ENCODE measurements around the gene KRTAP10-4.
"Not testable (repeated sequence)": the region's sequence is repeated elsewhere in the genome, so short reads cannot be mapped to it uniquely, and the experiment has no call there.

KRTAP10-4 gene, protein sequence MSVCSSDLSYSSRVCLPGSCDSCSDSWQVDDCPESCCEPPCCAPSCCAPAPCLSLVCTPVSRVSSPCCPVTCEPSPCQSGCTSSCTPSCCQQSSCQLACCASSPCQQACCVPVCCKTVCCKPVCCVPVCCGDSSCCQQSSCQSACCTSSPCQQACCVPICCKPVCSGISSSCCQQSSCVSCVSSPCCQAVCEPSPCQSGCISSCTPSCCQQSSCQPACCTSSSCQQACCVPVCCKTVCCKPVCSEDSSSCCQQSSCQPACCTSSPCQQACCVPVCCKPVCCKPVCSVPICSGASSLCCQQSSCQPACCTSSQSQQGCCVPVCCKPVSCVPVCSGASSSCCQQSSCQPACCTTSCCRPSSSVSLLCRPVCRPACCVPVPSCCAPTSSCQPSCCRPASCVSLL

DNA sequence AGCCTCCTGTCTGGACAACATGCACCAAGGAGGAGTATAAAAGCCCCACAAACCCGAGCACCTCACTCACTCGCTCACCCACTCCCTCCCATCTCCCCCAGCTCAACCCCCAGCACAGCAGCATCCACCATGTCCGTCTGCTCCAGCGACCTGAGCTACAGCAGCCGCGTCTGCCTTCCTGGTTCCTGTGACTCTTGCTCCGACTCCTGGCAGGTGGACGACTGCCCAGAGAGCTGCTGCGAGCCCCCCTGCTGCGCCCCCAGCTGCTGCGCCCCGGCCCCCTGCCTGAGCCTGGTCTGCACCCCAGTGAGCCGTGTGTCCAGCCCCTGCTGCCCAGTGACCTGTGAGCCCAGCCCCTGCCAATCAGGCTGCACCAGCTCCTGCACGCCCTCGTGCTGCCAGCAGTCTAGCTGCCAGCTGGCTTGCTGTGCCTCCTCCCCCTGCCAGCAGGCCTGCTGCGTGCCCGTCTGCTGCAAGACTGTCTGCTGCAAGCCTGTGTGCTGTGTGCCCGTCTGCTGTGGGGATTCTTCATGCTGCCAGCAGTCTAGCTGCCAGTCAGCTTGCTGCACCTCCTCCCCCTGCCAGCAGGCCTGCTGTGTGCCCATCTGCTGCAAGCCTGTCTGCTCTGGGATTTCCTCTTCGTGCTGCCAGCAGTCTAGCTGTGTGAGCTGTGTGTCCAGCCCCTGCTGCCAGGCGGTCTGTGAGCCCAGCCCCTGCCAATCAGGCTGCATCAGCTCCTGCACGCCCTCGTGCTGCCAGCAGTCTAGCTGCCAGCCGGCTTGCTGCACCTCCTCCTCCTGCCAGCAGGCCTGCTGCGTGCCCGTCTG lies at the start of gene KRTAP10-4:
Gene KRTAP10-4 (plus strand): TSS at position 100 of the 827 bp plus-strand sequence. CDS start 30 bp downstream, at position 130.
- not testable (repeated sequence) for DNase-seq

DNA sequence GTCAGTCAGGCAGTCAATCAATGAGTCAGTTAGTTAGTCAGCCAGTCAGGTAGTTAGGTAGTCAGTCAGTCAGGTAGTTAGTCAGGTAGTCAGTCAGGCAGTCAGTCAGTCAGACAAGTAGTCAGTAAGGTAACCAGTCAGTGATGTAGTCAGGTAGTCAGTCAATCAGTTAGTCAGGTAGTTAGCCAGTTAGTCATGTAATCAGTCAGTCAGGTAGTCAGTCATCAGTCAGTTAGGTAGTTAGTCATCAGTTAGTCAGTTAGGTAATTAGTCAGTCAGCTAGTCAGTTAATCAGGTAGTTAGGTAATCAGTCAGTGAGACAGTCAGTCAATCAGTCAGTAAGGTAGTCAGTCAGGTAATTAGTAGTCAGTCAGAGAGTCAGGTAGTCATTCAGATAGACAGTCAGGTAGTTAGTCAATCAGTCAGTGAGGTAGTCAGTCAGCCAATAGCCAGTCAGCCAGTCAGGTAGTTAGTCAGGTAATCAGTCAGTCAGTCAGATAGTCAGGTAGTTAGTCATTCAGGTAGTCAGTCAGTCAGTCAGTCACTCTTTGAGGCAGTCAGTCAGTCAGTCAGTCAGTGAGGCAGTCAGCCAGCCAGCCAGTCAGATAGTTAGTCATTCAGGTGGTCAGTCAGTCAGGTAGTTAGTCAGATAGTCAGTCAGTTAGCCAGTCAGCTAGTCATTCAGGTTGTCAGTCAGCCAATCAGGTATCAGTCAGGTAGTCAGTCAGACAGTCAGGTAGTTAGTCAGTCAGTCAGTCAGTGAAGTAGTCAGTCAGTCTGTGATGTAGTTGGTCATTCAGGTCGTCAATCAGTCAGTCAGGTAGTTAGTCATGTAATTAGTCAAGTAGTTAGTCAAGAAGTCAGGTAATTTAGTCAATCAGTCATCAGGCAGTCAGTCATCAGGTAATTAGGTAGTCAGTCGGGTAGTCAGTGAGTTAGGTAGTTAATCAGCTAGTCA lies 48.8 kb upstream of the KRTAP10-4 start:
- DNase-seq, result no peak

GRCh38 chr21:44525391-44526095 lies 48.0 kb upstream of the KRTAP10-4 start:
- DNase-seq, result no peak

DNA sequence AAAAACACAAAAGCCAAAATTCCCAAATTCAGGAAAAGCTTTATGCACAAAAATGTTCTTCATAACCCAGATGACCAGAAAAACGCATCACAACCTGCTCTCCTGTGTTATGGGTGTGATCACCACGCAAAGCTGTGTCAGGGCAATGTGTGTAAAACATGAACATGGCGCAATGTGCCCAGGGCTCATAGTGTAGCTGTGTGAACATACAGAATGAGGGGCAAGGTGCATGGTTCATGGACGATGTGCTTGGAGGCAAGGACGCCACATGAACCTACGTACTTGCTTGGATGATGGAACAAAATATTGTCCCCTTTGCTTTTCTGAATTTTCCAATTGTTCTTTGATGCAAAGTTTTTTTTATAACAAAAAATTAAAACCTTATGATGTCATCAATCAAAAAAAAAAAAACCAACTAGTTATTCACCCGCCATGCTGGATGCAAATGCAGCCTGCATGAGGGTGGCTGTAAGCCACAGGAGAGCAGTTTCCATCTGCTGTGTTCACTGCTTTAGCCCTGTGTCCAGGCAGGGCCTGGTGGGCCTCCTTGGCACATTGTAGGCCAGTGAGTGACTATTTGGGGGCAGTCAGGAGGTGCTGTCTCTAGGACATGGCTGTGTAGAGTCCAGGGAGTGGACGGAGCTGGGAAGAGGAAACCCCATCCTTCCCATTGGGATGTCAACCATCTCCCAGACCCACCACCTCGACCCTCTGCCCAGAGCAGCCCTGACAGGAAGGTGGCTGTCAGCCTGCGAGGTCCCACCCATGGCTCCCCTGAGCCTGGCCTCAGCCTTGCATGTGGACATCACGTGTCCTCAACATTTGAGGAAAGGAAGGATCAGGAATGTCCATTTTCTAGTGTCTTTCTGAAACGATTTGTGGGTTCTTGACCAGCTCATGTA lies 47.2 kb upstream of the KRTAP10-4 start:
- no peak for DNase-seq

DNA sequence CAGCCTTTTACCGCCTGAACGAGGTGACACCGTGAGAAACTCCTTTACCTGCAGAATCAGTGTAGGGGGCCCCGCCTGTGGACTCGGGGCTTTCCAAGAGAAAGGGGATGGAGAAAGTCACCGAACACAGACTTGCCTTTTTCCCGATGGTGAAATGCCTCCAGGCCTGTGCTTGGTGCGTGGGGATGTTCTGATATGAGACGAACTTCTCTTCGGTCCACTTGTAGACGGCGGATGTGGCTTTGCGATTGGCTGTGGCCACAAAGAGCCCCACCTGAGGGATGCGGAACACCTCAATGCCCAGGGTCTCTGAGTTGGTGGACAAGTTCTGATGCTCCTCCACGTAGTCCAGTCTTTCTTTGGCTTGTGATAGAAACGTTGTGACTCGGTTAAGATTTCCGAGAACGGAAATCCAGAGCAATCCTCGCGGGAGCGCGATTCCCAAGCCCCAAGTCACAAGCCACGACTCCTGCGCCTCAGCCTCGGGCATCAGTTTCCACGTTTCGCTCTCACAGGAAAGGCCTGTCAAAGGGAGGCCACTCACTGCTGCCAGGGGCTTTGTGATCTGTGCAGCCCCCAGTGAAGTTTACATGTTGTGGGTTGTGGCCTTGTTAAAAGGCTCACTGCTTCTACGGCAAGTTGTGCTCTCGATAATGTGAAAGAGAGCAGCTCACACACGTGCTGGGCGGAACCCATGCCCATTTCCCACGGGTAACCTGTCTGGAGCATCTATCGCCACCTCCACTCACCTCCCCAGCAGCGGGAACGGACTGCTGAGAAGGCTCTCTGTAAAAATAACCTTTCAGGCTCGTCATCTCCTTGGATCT lies 46.2 kb upstream of the KRTAP10-4 start:
- DNase-seq, result no peak

DNA sequence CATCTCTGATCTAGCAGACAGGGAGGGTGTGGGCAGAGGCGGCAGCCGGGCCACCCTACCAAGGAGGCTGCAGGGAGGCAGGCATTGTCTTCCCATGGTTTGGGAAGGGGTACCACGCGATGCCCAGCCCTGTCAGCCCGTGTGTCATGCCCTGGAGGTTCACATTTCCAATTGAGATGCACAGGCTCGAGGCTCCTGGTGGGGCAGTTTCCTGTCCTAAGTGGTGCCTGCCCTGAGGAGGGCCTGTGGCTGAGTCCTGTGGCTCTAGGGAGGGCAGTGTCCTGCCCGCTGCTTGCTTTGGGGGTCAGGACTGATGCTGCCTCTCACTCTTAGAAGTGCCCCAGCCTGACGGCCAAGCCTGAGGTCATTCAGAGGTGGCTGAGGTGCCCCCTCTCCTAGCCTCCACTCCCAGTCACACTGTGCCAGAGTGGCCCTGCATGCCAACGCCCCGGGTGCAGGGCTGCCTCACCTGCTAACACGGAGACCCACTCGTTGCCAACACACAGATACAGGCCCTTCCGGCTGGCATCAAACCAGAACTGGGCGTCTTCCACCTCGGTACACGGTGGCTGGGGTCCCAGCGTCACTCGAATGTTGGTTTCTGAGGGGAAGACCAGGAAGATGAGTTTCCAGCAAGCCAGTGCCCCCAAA lies 45.4 kb upstream of the KRTAP10-4 start:
- DNase-seq, result no peak

DNA sequence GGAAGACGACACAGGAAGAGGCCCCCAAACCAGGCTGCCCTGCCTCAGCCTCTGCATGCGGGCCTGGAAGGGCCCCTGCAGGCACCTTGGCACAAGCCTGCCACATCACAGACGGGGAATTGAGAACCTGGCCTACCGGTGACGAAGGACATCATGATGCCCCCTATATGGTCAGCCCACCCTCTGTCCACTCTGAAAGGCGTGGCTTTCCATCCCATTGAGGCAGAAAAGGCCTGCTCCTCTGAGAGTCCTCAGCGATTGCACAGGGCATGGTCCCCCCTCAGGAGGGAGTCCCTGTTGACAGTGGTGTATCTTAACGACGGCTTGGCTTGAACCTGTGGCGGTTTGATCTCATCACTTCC lies 44.9 kb upstream of the KRTAP10-4 start:
- DNase-seq, result no peak

GRCh38 chr21:44529011-44529421 lies 44.5 kb upstream of the KRTAP10-4 start:
- no peak for DNase-seq

DNA sequence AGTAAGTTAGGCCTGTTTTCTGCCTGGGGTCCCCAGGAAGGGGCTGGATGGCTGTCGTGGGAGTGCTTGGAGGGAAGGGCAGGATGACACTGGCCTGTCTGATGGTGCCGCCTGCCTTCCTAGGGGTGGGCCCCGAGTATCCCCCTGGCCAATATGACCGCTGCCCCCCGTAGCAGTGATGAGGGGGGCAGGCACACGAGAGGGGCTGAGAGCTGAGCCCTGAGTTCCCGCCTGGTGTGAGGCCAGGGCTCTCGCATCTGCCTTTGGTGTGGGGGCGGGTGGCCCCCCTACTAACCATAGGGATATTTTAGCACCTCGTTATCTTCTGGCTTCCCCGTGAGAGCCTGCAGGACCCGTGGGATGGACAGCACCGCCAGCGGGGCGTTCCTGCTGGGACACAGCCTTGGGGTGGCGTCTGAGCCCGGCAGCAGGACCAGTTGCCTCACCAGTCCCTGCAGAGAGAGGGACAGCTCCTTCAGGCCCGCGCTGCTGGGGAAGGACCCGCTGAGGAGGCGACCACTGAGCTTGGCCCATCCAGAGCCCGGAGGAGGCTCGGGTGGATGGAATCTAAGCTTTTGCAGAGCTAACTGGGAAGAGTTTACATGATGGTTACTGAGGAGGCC lies 43.9 kb upstream of the KRTAP10-4 start:
- no peak for DNase-seq

DNA sequence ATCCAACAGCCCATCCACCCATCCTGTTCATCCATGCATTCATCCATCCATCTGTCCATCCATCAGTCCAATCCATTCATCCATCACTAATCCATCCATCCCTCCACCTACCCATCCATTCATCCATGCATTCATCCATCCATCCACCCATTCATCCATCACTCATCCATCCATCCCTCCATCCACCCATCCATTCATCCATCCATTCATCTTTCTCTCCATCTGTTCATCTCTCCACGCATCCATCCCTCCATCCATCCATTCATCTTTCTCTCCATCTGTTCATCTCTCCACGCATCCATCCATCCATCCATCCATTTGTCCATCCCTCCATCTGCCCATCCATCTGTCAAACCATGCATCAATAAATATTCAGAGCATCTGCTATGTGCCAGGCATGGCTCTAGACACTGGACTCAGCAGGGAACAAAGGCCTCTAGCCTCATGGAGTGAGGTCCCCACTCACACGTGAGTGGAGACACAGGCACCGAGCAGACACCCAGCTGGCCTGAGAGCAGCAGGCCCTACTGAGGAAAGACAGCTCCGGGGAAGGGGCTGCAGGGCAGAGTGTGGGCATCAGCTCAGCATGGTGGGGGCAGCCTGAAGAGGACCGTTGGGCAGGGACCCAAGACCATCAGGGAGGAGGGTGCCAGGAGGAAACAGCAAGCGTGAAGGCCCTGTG lies 43.2 kb upstream of the KRTAP10-4 start:
- DNase-seq, result no peak

GRCh38 chr21:44530903-44531605 lies 42.5 kb upstream of the KRTAP10-4 start:
- DNase-seq, result no peak

GRCh38 chr21:44531606-44532564 lies 41.6 kb upstream of the KRTAP10-4 start:
- no peak for DNase-seq

DNA sequence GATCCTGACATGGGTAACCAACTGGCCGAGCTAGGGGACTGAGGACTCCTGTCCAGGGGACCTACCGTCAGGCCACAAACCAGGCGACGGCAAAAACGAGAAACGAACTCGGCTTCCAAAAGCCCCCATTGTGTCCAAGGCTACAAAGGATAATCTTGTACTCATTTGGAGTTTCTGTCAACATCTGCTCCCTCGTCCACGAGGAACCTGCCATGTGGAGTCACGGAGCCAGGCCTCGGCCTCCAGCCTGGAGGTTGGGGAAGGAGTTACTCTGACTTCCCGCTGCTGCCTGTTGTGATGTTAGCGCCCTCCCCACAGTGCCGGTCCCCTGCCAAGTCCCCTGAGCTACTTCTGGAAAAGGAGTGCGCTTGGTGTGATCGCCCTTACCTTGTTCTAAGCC lies 40.8 kb upstream of the KRTAP10-4 start:
- no peak for DNase-seq

GRCh38 chr21:44533121-44533890 lies 40.2 kb upstream of the KRTAP10-4 start:
- DNase-seq, result no peak
